GM12874 (cell line): ENCODE measurements around the gene DYNC1I1.

ENCODE experiments used
- CTCF ChIP-seq: IDR thresholded peaks from 2 replicates; pipeline ENCODE4 v1.5.1; 2011; ENCODE audit warnings: low read depth, mild to moderate bottlenecking, control low read depth, low read length, moderate library complexity; ENCODE audit not compliant: insufficient read depth

Gene DYNC1I1

GRCh38 chr7:95951531-95951930 lies 179.2 kb downstream of the DYNC1I1 start:
- no peak for TF ChIP-seq CTCF

GRCh38 chr7:95951997-95952795 lies 179.8 kb downstream of the DYNC1I1 start:
- no peak for TF ChIP-seq CTCF

- no peak for TF ChIP-seq CTCF
Observed at GRCh38 chr7:95952851-95953250, 180.5 kb downstream of the DYNC1I1 start.

GRCh38 chr7:95955748-95956147 lies 183.4 kb downstream of the DYNC1I1 start:
- no peak for TF ChIP-seq CTCF

- no peak for TF ChIP-seq CTCF
Observed at GRCh38 chr7:95957510-95957909, 185.2 kb downstream of the DYNC1I1 start.

GRCh38 chr7:95960706-95961244 lies 188.4 kb downstream of the DYNC1I1 start:
- no peak for TF ChIP-seq CTCF

GRCh38 chr7:95963446-95963990 lies 191.2 kb downstream of the DYNC1I1 start:
- no peak for TF ChIP-seq CTCF
